ENCODE measurements around the gene JUNB. TPM values are rescaled to one million over a fixed set of nuclear protein-coding genes. Genes with fewer than 3 reads are reported as not detected.

Gene JUNB
- total and polyA plus RNA-seq, 2 of the 13 experiments (the other 11 are each of a cell fraction or from before 2014, with no cell fraction given), result 7.7 to 8.2 TPM

GRCh38 chr19:12789098-12789903 is 2.0 kb upstream of the JUNB start (continued):
- TF ChIP-seq DRAP1 (CRISPR knock-in tag; IDR thresholded peaks at IDR 0.05) (no peak), EP300 (IDR thresholded peaks at IDR 0.05; ENCODE audit: low read depth in 2 of 2, low read length in 2 of 2) (0 out of 4 replicates have a peak, but pooled peaks of 1 of the 2 experiments have one; percentile 29), EP300 (CRISPR knock-in tag; IDR thresholded peaks at IDR 0.05; ENCODE audit: borderline replicate concordance) (no peak), HOXA5 (CRISPR knock-in tag; IDR thresholded peaks at IDR 0.05) (no peak), BRD4 (CRISPR knock-in tag; IDR thresholded peaks at IDR 0.05) (no peak), RAD51 (IDR thresholded peaks at IDR 0.05; ENCODE audit: borderline replicate concordance) (no peak), SKI (IDR thresholded peaks at IDR 0.05; ENCODE audit: partially characterized antibody) (no peak), ATF2 (CRISPR knock-in tag; IDR thresholded peaks at IDR 0.05) (no peak), ZMYM3 (CRISPR knock-in tag; IDR thresholded peaks at IDR 0.05) (peak; percentile 96), STAG1 (CRISPR knock-in tag; IDR thresholded peaks at IDR 0.05) (no peak), KDM1A (CRISPR knock-in tag; IDR thresholded peaks at IDR 0.05) (peak; percentile 86; the same call in 1 of the 2 replicates), HCFC1 (IDR thresholded peaks at IDR 0.05; ENCODE audit: low read depth, low read length) (no peak), HNF4A (CRISPR knock-in tag; IDR thresholded peaks at IDR 0.05) (no peak; the same call in 1 of the 2 replicates), ZBED4 (CRISPR knock-in tag; IDR thresholded peaks at IDR 0.05; ENCODE audit: borderline replicate concordance) (peak; percentile 85; the same call in 1 of the 2 replicates), GFI1 (CRISPR knock-in tag; IDR thresholded peaks at IDR 0.05; ENCODE audit: borderline replicate concordance) (0 out of 2 replicates have a peak, but pooled peaks have one; percentile 8), ZNF414 (CRISPR knock-in tag; IDR thresholded peaks at IDR 0.05) (no peak), ZNF30 (CRISPR knock-in tag; IDR thresholded peaks at IDR 0.05) (no peak), ZNF644 (CRISPR knock-in tag; IDR thresholded peaks at IDR 0.05; ENCODE audit: low read depth) (no peak), TFAP4 (IDR thresholded peaks at IDR 0.05; ENCODE audit: borderline replicate concordance, low read depth) (0 out of 2 replicates have a peak, but pooled peaks have one; percentile 3), XRCC5 (optimal IDR thresholded peaks at IDR 0.05; ENCODE audit: low read length) (no peak), ZNF879 (CRISPR knock-in tag; IDR thresholded peaks at IDR 0.05) (no peak), RCOR2 (CRISPR knock-in tag; IDR thresholded peaks at IDR 0.05) (0 out of 2 replicates have a peak, but pooled peaks have one; percentile 44), MAZ (IDR thresholded peaks at IDR 0.05; ENCODE audit: borderline replicate concordance, low read depth, low read length) (no peak), MAZ (CRISPR knock-in tag; IDR thresholded peaks at IDR 0.05; ENCODE audit: low read depth) (no peak)

All from HepG2 (cell line).